ENCODE measurements around the gene LVRN. TPM values are rescaled to one million over a fixed set of nuclear protein-coding genes. Genes with fewer than 3 reads are reported as not detected.

LVRN gene
- total and polyA plus RNA-seq, 2 of the 4 experiments (the other 2 are of a cell fraction) = 0.10 to 0.18 TPM

GRCh38 chr5:115983519-115983918 lies 21.2 kb downstream of the LVRN start:
- BruUV-seq (replicated peaks) = no TSS peak
- no CpG with 5 or more reads among the region's 1 CpG for WGBS, 2 experiments (ENCODE audit: extremely low coverage in 2 of 2, insufficient read length in 1 of 2)

More at GRCh38 chr5:115983519-115983918, 21.2 kb downstream of the LVRN start:
- no peak overlapping the region for H3K4me2 ChIP-seq (ENCODE audit: low read depth, low read length)
- H2AK5ac ChIP-seq (ENCODE audit: low read depth, low read length) = no peak overlapping the region
- H2AK9ac ChIP-seq (replicated peaks; ENCODE audit: low read depth, low read length, poor library complexity) = no peak overlapping the region
- no peak overlapping the region for H2BK15ac ChIP-seq (ENCODE audit: low read depth, low read length)
- ATAC-seq (ENCODE audit: low read depth) = no peak
- TF ChIP-seq RCOR1 (IDR thresholded peaks at IDR 0.05; ENCODE audit: insufficient replicate concordance, low read length) (no peak), CTCF (conservative IDR thresholded peaks at IDR 0.05; ENCODE audit: low read depth, low read length) (no peak), BHLHE40 (IDR thresholded peaks at IDR 0.05; ENCODE audit: low read depth, low read length) (no peak), CHD1 (IDR thresholded peaks at IDR 0.05; ENCODE audit: low read depth, low read length) (no peak)
- H2BK5ac ChIP-seq (ENCODE audit: low read depth, low read length, poor library complexity, severe bottlenecking) = no peak overlapping the region
- no peak overlapping the region for H4K8ac ChIP-seq (ENCODE audit: low read depth in 2 of 2, low read length in 2 of 2)
- no peak overlapping the region for H3K4me3 ChIP-seq (ENCODE audit: insufficient read depth, low read depth, low read length)
- H2BK20ac ChIP-seq (ENCODE audit: low read depth, low read length) = no peak overlapping the region
- no peaks in the 10 kb centered on the region; the same call in 1 of the 2 replicates for H4K20me1 ChIP-seq (ENCODE audit: insufficient read depth, low read length)
- ChIA-PET POLR2A (ENCODE audit: unreplicated experiment) (no interaction called here), CTCF (no interaction called here)
- H3K9me3 ChIP-seq (ENCODE audit: control insufficient read depth, insufficient read depth, low read length) = no peaks in the 10 kb centered on the region
- no peak overlapping the region for H3K56ac ChIP-seq (ENCODE audit: extremely low read depth, insufficient read depth, low read length)
- H3K79me1 ChIP-seq (ENCODE audit: low read depth in 1 of 2, low read length in 2 of 2) = no peaks in the 10 kb centered on the region; a peak in 1 of 4 replicates
- no peak overlapping the region for H3K4ac ChIP-seq (ENCODE audit: low read depth, low read length)
- no peak overlapping the region for H2BK120ac ChIP-seq (ENCODE audit: low read depth, low read length)
- H3K18ac ChIP-seq (ENCODE audit: low read depth, low read length) = no peak overlapping the region
- no peaks in the 10 kb centered on the region for H3K27me3 ChIP-seq (ENCODE audit: control insufficient read depth, insufficient read depth, low read length)
- intact Hi-C loops (cut with micrococcal nuclease) (no loop called here), in situ Hi-C loops (cut with MboI; ENCODE audit: low sequenced_read_pairs) (no loop called here), dilution Hi-C loops (cut with HindIII; ENCODE audit: low sequenced_read_pairs, unreplicated experiment) (no loop called here)
- no peak overlapping the region for H4K5ac ChIP-seq (ENCODE audit: low read depth, low read length)
- H3K14ac ChIP-seq (replicated peaks; ENCODE audit: low read depth, low read length) = no peak overlapping the region
- no peak overlapping the region for H3K9ac ChIP-seq (ENCODE audit: low read depth, low read length)
- DNase-seq = no peak
- H3K27ac ChIP-seq (ENCODE audit: insufficient read depth, low read length) = no peak overlapping the region
- no peak overlapping the region for H2AFZ ChIP-seq (replicated peaks; ENCODE audit: low read length, poor library complexity)
- H3K4me1 ChIP-seq (ENCODE audit: control insufficient read depth, insufficient read depth, low read length) = peaks cover 14% of the 10 kb centered on the region
- H3K36me3 ChIP-seq (ENCODE audit: control insufficient read depth, insufficient read depth, low read length) = no peaks in the 10 kb centered on the region
- H3K9me1 ChIP-seq (ENCODE audit: insufficient read depth, low read length) = peaks cover 11% of the 10 kb centered on the region; the same call in 1 of the 2 replicates
- H3K23ac ChIP-seq (ENCODE audit: low read depth, low read length) = no peak overlapping the region
- H4K91ac ChIP-seq (ENCODE audit: insufficient read depth, low read depth, low read length) = no peak overlapping the region
